ENCODE data around the gene COL6A5. TPM values are rescaled to one million over a fixed set of nuclear protein-coding genes. Genes with fewer than 3 reads are reported as not detected.

Gene COL6A5
- total RNA-seq, 1 experiment from 2014 or later = not detected

GRCh38 chr3:130490241-130490640 lies 144.8 kb downstream of the COL6A5 start:
- H3K27me3 ChIP-seq (ENCODE audit: low read length) = peaks cover 30% of the 10 kb centered on the region
- H3K9me3 ChIP-seq (ENCODE audit: low read length) = no peaks in the 10 kb centered on the region
- DNase-seq (no peak), ATAC-seq (no peak)
- no peaks in the 10 kb centered on the region for H3K4me1 ChIP-seq (ENCODE audit: insufficient read depth, low read length)
- no peak overlapping the region for H3K9ac ChIP-seq (ENCODE audit: low read length)
- H3K4me3 ChIP-seq (ENCODE audit: low read length) = no peak overlapping the region
- CTCF ChIA-PET = no interaction called here
- POLR2A ChIA-PET (ENCODE audit: unreplicated experiment) = no interaction called here
- H3K79me2 ChIP-seq (ENCODE audit: low read length) = no peaks in the 10 kb centered on the region
- intact Hi-C loops (cut with micrococcal nuclease) = no loop called here
- no peaks in the 10 kb centered on the region for H3K9me2 ChIP-seq (replicated peaks; ENCODE audit: low read length)
- H2AFZ ChIP-seq (ENCODE audit: low read length) = no peak overlapping the region
- no peak overlapping the region for H3K27ac ChIP-seq (ENCODE audit: low read length)
- no TSS peak for BruUV-seq (replicated peaks)
- H3F3A ChIP-seq (ENCODE audit: low read length, unreplicated experiment) = no peaks in the 10 kb centered on the region
- TF ChIP-seq EZH2phosphoT487 (IDR thresholded peaks at IDR 0.05; ENCODE audit: borderline replicate concordance, low read length) (no peak), CTCF (conservative IDR thresholded peaks at IDR 0.05; ENCODE audit: low read depth, low read length) (no peak), EZH2 (IDR thresholded peaks at IDR 0.05; ENCODE audit: low read length, unreplicated experiment) (no peak)
- H3K4me2 ChIP-seq (ENCODE audit: low read length) = no peak overlapping the region
- H4K20me1 ChIP-seq (ENCODE audit: low read length) = no peaks in the 10 kb centered on the region
- H3K36me3 ChIP-seq (ENCODE audit: low read depth, low read length) = no peaks in the 10 kb centered on the region

GRCh38 chr3:130491431-130491830 lies 146.0 kb downstream of the COL6A5 start:
- H3K4me2 ChIP-seq (ENCODE audit: low read length) = no peak overlapping the region
- intact Hi-C loops (cut with micrococcal nuclease) = no loop called here

GRCh38 chr3:130504701-130505100 lies 159.2 kb downstream of the COL6A5 start:
- CTCF ChIA-PET = no interaction called here
- H3K79me2 ChIP-seq (ENCODE audit: low read length) = no peaks in the 10 kb centered on the region
- intact Hi-C loops (cut with micrococcal nuclease) = no loop called here
- TF ChIP-seq EZH2phosphoT487 (IDR thresholded peaks at IDR 0.05; ENCODE audit: borderline replicate concordance, low read length) = no peak
- no peak for TF ChIP-seq EZH2 (IDR thresholded peaks at IDR 0.05; ENCODE audit: low read length, unreplicated experiment)
- no peak for TF ChIP-seq CTCF (conservative IDR thresholded peaks at IDR 0.05; ENCODE audit: low read depth, low read length)
- no peaks in the 10 kb centered on the region for H4K20me1 ChIP-seq (ENCODE audit: low read length)
- no peaks in the 10 kb centered on the region for H3K36me3 ChIP-seq (ENCODE audit: low read depth, low read length)
- no peaks in the 10 kb centered on the region for H3K9me2 ChIP-seq (replicated peaks; ENCODE audit: low read length)
- no peak overlapping the region for H3K9ac ChIP-seq (ENCODE audit: low read length)
- H3K4me2 ChIP-seq (ENCODE audit: low read length) = no peak overlapping the region
- H2AFZ ChIP-seq (ENCODE audit: low read length) = no peak overlapping the region
- ATAC-seq (no peak), DNase-seq (no peak)
- no peaks in the 10 kb centered on the region for H3K4me1 ChIP-seq (ENCODE audit: insufficient read depth, low read length)
- H3K27ac ChIP-seq (ENCODE audit: low read length) = no peak overlapping the region
- POLR2A ChIA-PET (ENCODE audit: unreplicated experiment) = no interaction called here
- no peak overlapping the region for H3K4me3 ChIP-seq (ENCODE audit: low read length)
- no peaks in the 10 kb centered on the region for H3K9me3 ChIP-seq (ENCODE audit: low read length)
- no TSS peak for BruUV-seq (replicated peaks)
- H3F3A ChIP-seq (ENCODE audit: low read length, unreplicated experiment) = no peaks in the 10 kb centered on the region
- H3K27me3 ChIP-seq (ENCODE audit: low read length) = peaks cover 64% of the 10 kb centered on the region

More at GRCh38 chr3:130491431-130491830, 146.0 kb downstream of the COL6A5 start:
- H4K20me1 ChIP-seq (ENCODE audit: low read length) = no peaks in the 10 kb centered on the region
- H3F3A ChIP-seq (ENCODE audit: low read length, unreplicated experiment) = no peaks in the 10 kb centered on the region
- no peak overlapping the region for H3K4me3 ChIP-seq (ENCODE audit: low read length)
- DNase-seq = no peak
- no peak for ATAC-seq
- no peaks in the 10 kb centered on the region for H3K9me3 ChIP-seq (ENCODE audit: low read length)
- H3K27ac ChIP-seq (ENCODE audit: low read length) = no peak overlapping the region
- ChIA-PET CTCF (no interaction called here), POLR2A (ENCODE audit: unreplicated experiment) (no interaction called here)
- H3K36me3 ChIP-seq (ENCODE audit: low read depth, low read length) = no peaks in the 10 kb centered on the region
- no peaks in the 10 kb centered on the region for H3K4me1 ChIP-seq (ENCODE audit: insufficient read depth, low read length)
- H2AFZ ChIP-seq (ENCODE audit: low read length) = no peak overlapping the region
- no peaks in the 10 kb centered on the region for H3K79me2 ChIP-seq (ENCODE audit: low read length)
- no peaks in the 10 kb centered on the region for H3K9me2 ChIP-seq (replicated peaks; ENCODE audit: low read length)
- no TSS peak for BruUV-seq (replicated peaks)
- TF ChIP-seq EZH2phosphoT487 (IDR thresholded peaks at IDR 0.05; ENCODE audit: borderline replicate concordance, low read length) = no peak
- no peak for TF ChIP-seq EZH2 (IDR thresholded peaks at IDR 0.05; ENCODE audit: low read length, unreplicated experiment)
- no peak for TF ChIP-seq CTCF (conservative IDR thresholded peaks at IDR 0.05; ENCODE audit: low read depth, low read length)
- no peak overlapping the region for H3K9ac ChIP-seq (ENCODE audit: low read length)
- peaks cover 30% of the 10 kb centered on the region for H3K27me3 ChIP-seq (ENCODE audit: low read length)

All from PC-3 (cell line).